ENCODE data around the gene CEP112.

GRCh38 chr17:65830356-65830755 is 361.6 kb downstream of the CEP112 start:
- TF ChIP-seq BHLHE40 (IDR thresholded peaks at IDR 0.05; ENCODE audit: borderline replicate concordance) = no peak
- no peak for TF ChIP-seq FOXM1 (IDR thresholded peaks at IDR 0.05; ENCODE audit: borderline replicate concordance)
- TF ChIP-seq L3MBTL2 (conservative IDR thresholded peaks at IDR 0.05) = no peak
- no peak for TF ChIP-seq PKNOX1 (IDR thresholded peaks at IDR 0.05)
- TF ChIP-seq ZNF384 (IDR thresholded peaks at IDR 0.05) = no peak
- no peak for TF ChIP-seq SUZ12 (IDR thresholded peaks at IDR 0.05)
- TF ChIP-seq SP1 (IDR thresholded peaks at IDR 0.05) = no peak
- no peak for TF ChIP-seq NFRKB (IDR thresholded peaks at IDR 0.05)
- TF ChIP-seq LEF1 (IDR thresholded peaks at IDR 0.05; ENCODE audit: borderline replicate concordance) = no peak
- no peak for TF ChIP-seq TARDBP (IDR thresholded peaks at IDR 0.05)
- TF ChIP-seq HDGF (IDR thresholded peaks at IDR 0.05; ENCODE audit: borderline replicate concordance) = no peak

All from HEK293T (cell line).